OCI-LY1 (cell line): ENCODE data around the gene PTPRE.

ENCODE experiments used
- H2AFZ ChIP-seq: fragments of 200-600 bp; sonication (generic), shearing (Covaris generic); 2 replicates; pipeline ENCODE4 v1.6.0; 2014; ENCODE audit warnings: antibody characterized with exemption, mild to moderate bottlenecking, low read length
- H3F3A ChIP-seq: fragments of 200-600 bp; sonication (generic), shearing (Covaris generic); 2 replicates; pipeline ENCODE4 v1.6.0; 2014; ENCODE audit warnings: mild to moderate bottlenecking, antibody characterized with exemption, low read length, moderate library complexity; ENCODE audit not compliant: insufficient read depth
- H3K27ac ChIP-seq: fragments of 200-600 bp; sonication (generic); 2 replicates; pipeline ENCODE4 v1.5.1; 2014; ENCODE audit warnings: low read length, mixed run types, mild to moderate bottlenecking, low read depth; ENCODE audit not compliant: poor library complexity, severe bottlenecking
- H3K27me3 ChIP-seq: fragments of 200-600 bp; sonication (generic); 2 replicates; pipeline ENCODE4 v1.6.0; 2014; ENCODE audit warnings: antibody characterized with exemption, mild to moderate bottlenecking, low read length, moderate library complexity; ENCODE audit not compliant: insufficient read depth
- H3K36me3 ChIP-seq: fragments of 200-600 bp; sonication (generic); 2 replicates; pipeline ENCODE4 v1.6.1; 2014; ENCODE audit warnings: mild to moderate bottlenecking, antibody characterized with exemption, low read length, moderate library complexity, mixed read lengths; ENCODE audit not compliant: insufficient read depth
- H3K4me1 ChIP-seq: fragments of 200-600 bp; sonication (generic); 2 replicates; pipeline ENCODE4 v1.5.1; 2014; ENCODE audit warnings: mild to moderate bottlenecking, low read length, moderate library complexity; ENCODE audit not compliant: insufficient read depth, severe bottlenecking
- H3K4me2 ChIP-seq: fragments of 200-600 bp; sonication (generic), shearing (Covaris generic); 2 replicates; pipeline ENCODE4 v1.6.1; 2014; ENCODE audit warnings: low read length
- H3K4me3 ChIP-seq: fragments of 200-600 bp; sonication (generic); 2 replicates; pipeline ENCODE4 v1.5.1; 2014; ENCODE audit warnings: low read length, low read depth, mild to moderate bottlenecking, mixed read lengths; ENCODE audit not compliant: poor library complexity, severe bottlenecking
- H3K79me2 ChIP-seq: fragments of 200-600 bp; shearing (Covaris generic); 2 replicates; pipeline ENCODE4 v1.6.1; 2016; ENCODE audit warnings: mixed run types, low read length, mixed read lengths; ENCODE audit not compliant: insufficient read depth
- H3K9ac ChIP-seq: fragments of 200-600 bp; sonication (generic), shearing (Covaris generic); 2 replicates; pipeline ENCODE4 v1.6.1; 2014; ENCODE audit warnings: mild to moderate bottlenecking, low read length, mixed read lengths
- H3K9me2 ChIP-seq: fragments of 200-600 bp; sonication (generic), shearing (Covaris generic); 2 replicates; pipeline ENCODE4 v1.6.1; 2014; ENCODE audit warnings: low read depth, mild to moderate bottlenecking, low read length, mixed read lengths
- H3K9me3 ChIP-seq: fragments of 200-600 bp; shearing (Covaris generic); 2 replicates; pipeline ENCODE4 v1.6.1; 2014; ENCODE audit warnings: low read length, mixed read lengths
- H4K20me1 ChIP-seq: fragments of 200-600 bp; sonication (generic), shearing (Covaris generic); 2 replicates; pipeline ENCODE4 v1.6.0; 2016; ENCODE audit warnings: mild to moderate bottlenecking, low read length; ENCODE audit not compliant: insufficient read depth
- CTCF ChIP-seq: fragments of 200-600 bp; sonication (generic), shearing (Covaris generic); IDR thresholded peaks from 2 replicates; pipeline ENCODE4 v1.5.1; 2017; ENCODE audit warnings: mild to moderate bottlenecking, antibody characterized with exemption, low read length, moderate library complexity, mixed read lengths
- EZH2 ChIP-seq: fragments of 200-600 bp; sonication (generic), shearing (Covaris generic); IDR thresholded peaks from 2 replicates; pipeline ENCODE4 v1.8.0; 2017; ENCODE audit warnings: borderline replicate concordance, mixed run types, mild to moderate bottlenecking, antibody characterized with exemption, low read length, moderate library complexity, mixed read lengths

PTPRE gene

GRCh38 chr10:128024426-128024825 lies 117.5 kb downstream of the PTPRE start:
- Histone ChIP-seq H3K9ac (no peak overlapping the region), H2AFZ (no peak overlapping the region), H3K9me2 (no peaks in the 10 kb centered on the region), H3K4me3 (no peak overlapping the region), H3F3A (no peaks in the 10 kb centered on the region), H4K20me1 (no peaks in the 10 kb centered on the region), H3K79me2 (no peaks in the 10 kb centered on the region), H3K27me3 (peaks cover 7% of the 10 kb centered on the region; the same call in 1 of the 2 replicates), H3K4me1 (no peaks in the 10 kb centered on the region), H3K27ac (no peak overlapping the region), H3K4me2 (no peak overlapping the region), H3K36me3 (no peaks in the 10 kb centered on the region), H3K9me3 (no peaks in the 10 kb centered on the region)
- TF ChIP-seq CTCF: no peak
- TF ChIP-seq EZH2: no peak

- Histone ChIP-seq H3K9me2 (no peaks in the 10 kb centered on the region), H3K4me1 (no peaks in the 10 kb centered on the region), H3K4me2 (no peak overlapping the region), H3K9me3 (no peaks in the 10 kb centered on the region), H2AFZ (no peak overlapping the region), H3K27me3 (peaks cover 9% of the 10 kb centered on the region; the same call in 1 of the 2 replicates), H3K36me3 (no peaks in the 10 kb centered on the region), H4K20me1 (no peaks in the 10 kb centered on the region), H3F3A (no peaks in the 10 kb centered on the region), H3K4me3 (no peak overlapping the region), H3K27ac (no peak overlapping the region), H3K9ac (no peak overlapping the region), H3K79me2 (no peaks in the 10 kb centered on the region)
- TF ChIP-seq EZH2 (no peak), CTCF (no peak)
These were observed 118.5 kb downstream of the PTPRE start for GRCh38 chr10:128025437-128025836.

- H3K27ac ChIP-seq: no peak overlapping the region
- H3K4me1 ChIP-seq: no peaks in the 10 kb centered on the region
- no peak overlapping the region for H2AFZ ChIP-seq
- peaks cover 9% of the 10 kb centered on the region; the same call in 1 of the 2 replicates for H3K27me3 ChIP-seq
- H3K9me2 ChIP-seq: no peaks in the 10 kb centered on the region
- no peaks in the 10 kb centered on the region for H3K79me2 ChIP-seq
- no peak overlapping the region for H3K9ac ChIP-seq
- H3K4me2 ChIP-seq: no peak overlapping the region
- TF ChIP-seq CTCF (no peak), EZH2 (no peak)
- H3K9me3 ChIP-seq: no peaks in the 10 kb centered on the region
- H3F3A ChIP-seq: no peaks in the 10 kb centered on the region
- H3K4me3 ChIP-seq: no peak overlapping the region
- no peaks in the 10 kb centered on the region for H4K20me1 ChIP-seq
- no peaks in the 10 kb centered on the region for H3K36me3 ChIP-seq
These were observed 119.0 kb downstream of the PTPRE start for GRCh38 chr10:128025951-128026350.
